HG02763 (cell line): ENCODE results near the gene HTR4.
"Not testable (repeated sequence)": the region's sequence is repeated elsewhere in the genome, so short reads cannot be mapped to it uniquely, and the experiment has no call there.

Experiments used
- ATAC-seq: cut with Tn5 transposase; IDR thresholded peaks from one replicate; pipeline ENCODE4 v1.9.1; 2021; ENCODE audit warnings: mild to moderate bottlenecking, moderate library complexity; ENCODE audit not compliant: unreplicated experiment

Gene HTR4

GRCh38 chr5:148540647-148541046, 113.7 kb downstream of the HTR4 start:
- ATAC-seq: no peak

- ATAC-seq: no peak
These were observed 114.5 kb downstream of the HTR4 start for GRCh38 chr5:148539851-148540250.

GRCh38 chr5:148535190-148535589, 119.1 kb downstream of the HTR4 start:
- no peak for ATAC-seq

GRCh38 chr5:148532969-148533670, 121.2 kb downstream of the HTR4 start:
- ATAC-seq: no peak

GRCh38 chr5:148529450-148529849, 124.9 kb downstream of the HTR4 start:
- ATAC-seq: not testable (repeated sequence)

- ATAC-seq: no peak
These were observed 129.6 kb downstream of the HTR4 start for GRCh38 chr5:148524721-148525120.

GRCh38 chr5:148523139-148523538, 131.2 kb downstream of the HTR4 start:
- no peak for ATAC-seq

GRCh38 chr5:148515460-148515859, 138.9 kb downstream of the HTR4 start:
- ATAC-seq: no peak

GRCh38 chr5:148514344-148514743, 140.0 kb downstream of the HTR4 start:
- no peak for ATAC-seq

GRCh38 chr5:148512498-148512897, 141.8 kb downstream of the HTR4 start:
- ATAC-seq: no peak

- ATAC-seq: peak; percentile 87
These were observed 142.4 kb downstream of the HTR4 start for GRCh38 chr5:148511810-148512347.

- ATAC-seq: no peak
These were observed 144.4 kb downstream of the HTR4 start for GRCh38 chr5:148509893-148510292.

- no peak for ATAC-seq
These were observed 146.7 kb downstream of the HTR4 start for GRCh38 chr5:148507648-148508047.

GRCh38 chr5:148499452-148499851, 154.9 kb downstream of the HTR4 start:
- no peak for ATAC-seq

GRCh38 chr5:148497757-148498156, 156.6 kb downstream of the HTR4 start:
- no peak for ATAC-seq

GRCh38 chr5:148492351-148492750, 162.0 kb downstream of the HTR4 start:
- no peak for ATAC-seq

GRCh38 chr5:148491793-148492184, 162.5 kb downstream of the HTR4 start:
- no peak for ATAC-seq

- ATAC-seq: no peak
These were observed 163.1 kb downstream of the HTR4 start for GRCh38 chr5:148491015-148491792.

GRCh38 chr5:148488757-148489156, 165.6 kb downstream of the HTR4 start:
- ATAC-seq: no peak

GRCh38 chr5:148486456-148486855, 167.9 kb downstream of the HTR4 start:
- no peak for ATAC-seq

- no peak for ATAC-seq
These were observed 169.7 kb downstream of the HTR4 start for GRCh38 chr5:148484651-148485050.

GRCh38 chr5:148483750-148484149, 170.6 kb downstream of the HTR4 start:
- no peak for ATAC-seq
